Colonic mucosa (tissue), 4 donors: ENCODE measurements around the gene KRCC1. TPM values are rescaled to one million over a fixed set of nuclear protein-coding genes. Genes with fewer than 3 reads are reported as not detected.

ENCODE experiments used
- DNase-seq: peaks from one replicate; pipeline ENCODE4 v3.0.0-alpha.2; 2020
- H3K27ac ChIP-seq: fragments of 200-600 bp; one replicate; pipeline ENCODE4 v1.8.0; 2021
- H3K27me3 ChIP-seq: fragments of 200-600 bp; one replicate; pipeline ENCODE4 v1.8.0; 2021
- H3K36me3 ChIP-seq: fragments of 200-600 bp; one replicate; pipeline ENCODE4 v1.8.0; 2021
- H3K4me1 ChIP-seq: fragments of 200-600 bp; one replicate; pipeline ENCODE4 v1.8.0; 2021; ENCODE audit warnings: mild to moderate bottlenecking
- H3K4me3 ChIP-seq: fragments of 200-600 bp; one replicate; pipeline ENCODE4 v1.8.0; 2021
- H3K9ac ChIP-seq, 2 donors: one replicate each; pipeline ENCODE4 v1.7.0; 2013; ENCODE audit warnings: control low read depth in 2 of 2, low read depth in 2 of 2, low read length in 2 of 2
- H3K9me3 ChIP-seq: fragments of 200-600 bp; one replicate; pipeline ENCODE4 v1.8.0; 2021
- intact Hi-C: fragments of 100-400 bp; cut with DNase I; formaldehyde crosslinking; loops from one replicate; pipeline ENCODE4 v1.14.1; 2022
- total RNA-seq, 2 donors: library from RNA; stranded (reverse); fragmentation: NEBNext Ultra II Directional in 1 of 2; extraction: Animal tissue kit (Norgen Biotek cat#: 25700) in 1 of 2; gene quantifications; one replicate each; pipeline ENCODE4 v1.2.1, GENCODE V29; 2021
- TF ChIP-seq, protein P1 (sequence below): fragments of 200-600 bp; IDR thresholded peaks from one replicate; pipeline ENCODE4 v1.8.0; 2022; ENCODE audit warnings: antibody characterized with exemption, mild to moderate bottlenecking
- donor health status: healthy.
- donor health status: DM: no; HTN: no; CAD: no.
- donor health status: DM: no; HTN: no; CAD: no.

KRCC1 gene
- total RNA-seq, 2 donors from 2014 or later: 45.6 to 75.8 TPM

DNA sequence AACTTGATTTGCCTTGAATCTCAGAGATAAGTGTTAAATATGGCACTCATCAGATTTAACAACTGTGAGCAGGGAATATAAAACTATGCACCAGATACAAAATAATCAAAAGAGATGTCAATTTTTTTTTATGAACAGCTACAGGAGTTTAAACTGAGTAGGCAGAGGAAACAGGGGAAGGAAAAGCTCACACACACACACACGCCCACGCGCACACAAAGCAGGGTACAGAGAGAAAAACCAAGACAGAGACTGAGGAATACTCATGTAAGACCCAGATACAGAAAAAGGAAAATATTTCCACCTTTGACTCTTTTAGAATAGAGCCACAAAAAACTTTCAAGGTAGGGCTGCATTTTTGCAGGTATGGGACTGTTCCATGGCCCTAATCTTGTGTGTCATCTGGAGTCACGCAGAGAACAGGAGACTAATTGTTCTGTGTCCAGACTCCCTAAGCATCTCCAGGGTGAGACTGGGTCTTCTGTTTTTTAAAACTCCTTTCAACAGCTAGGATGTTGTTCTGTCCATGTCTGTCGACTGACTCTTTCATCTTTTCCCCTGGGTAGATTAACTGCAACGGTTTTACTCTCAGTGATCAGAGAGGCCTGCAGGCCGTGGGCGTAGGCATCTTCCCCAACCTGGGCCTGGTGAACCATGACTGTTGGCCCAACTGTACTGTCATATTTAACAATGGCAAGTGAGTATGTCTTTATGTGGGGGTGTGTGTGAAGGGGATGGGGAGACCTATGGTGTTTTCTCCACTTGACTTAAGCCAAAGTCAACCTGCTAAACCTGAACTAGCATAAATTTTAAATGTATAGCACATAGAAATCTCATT lies 35.1 kb upstream of the KRCC1 start:
- H3K9ac ChIP-seq: no peak overlapping the region
- no peak overlapping the region for H3K27ac ChIP-seq
- DNase-seq: no peak
- intact Hi-C loops: no loop called here
- no peaks in the 10 kb centered on the region for H3K27me3 ChIP-seq
- H3K9me3 ChIP-seq: no peaks in the 10 kb centered on the region
- TF ChIP-seq, protein P1, sequence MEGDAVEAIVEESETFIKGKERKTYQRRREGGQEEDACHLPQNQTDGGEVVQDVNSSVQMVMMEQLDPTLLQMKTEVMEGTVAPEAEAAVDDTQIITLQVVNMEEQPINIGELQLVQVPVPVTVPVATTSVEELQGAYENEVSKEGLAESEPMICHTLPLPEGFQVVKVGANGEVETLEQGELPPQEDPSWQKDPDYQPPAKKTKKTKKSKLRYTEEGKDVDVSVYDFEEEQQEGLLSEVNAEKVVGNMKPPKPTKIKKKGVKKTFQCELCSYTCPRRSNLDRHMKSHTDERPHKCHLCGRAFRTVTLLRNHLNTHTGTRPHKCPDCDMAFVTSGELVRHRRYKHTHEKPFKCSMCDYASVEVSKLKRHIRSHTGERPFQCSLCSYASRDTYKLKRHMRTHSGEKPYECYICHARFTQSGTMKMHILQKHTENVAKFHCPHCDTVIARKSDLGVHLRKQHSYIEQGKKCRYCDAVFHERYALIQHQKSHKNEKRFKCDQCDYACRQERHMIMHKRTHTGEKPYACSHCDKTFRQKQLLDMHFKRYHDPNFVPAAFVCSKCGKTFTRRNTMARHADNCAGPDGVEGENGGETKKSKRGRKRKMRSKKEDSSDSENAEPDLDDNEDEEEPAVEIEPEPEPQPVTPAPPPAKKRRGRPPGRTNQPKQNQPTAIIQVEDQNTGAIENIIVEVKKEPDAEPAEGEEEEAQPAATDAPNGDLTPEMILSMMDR: no peak
- H3K4me1 ChIP-seq: no peaks in the 10 kb centered on the region
- no peak overlapping the region for H3K4me3 ChIP-seq
- H3K36me3 ChIP-seq: no peaks in the 10 kb centered on the region

DNA sequence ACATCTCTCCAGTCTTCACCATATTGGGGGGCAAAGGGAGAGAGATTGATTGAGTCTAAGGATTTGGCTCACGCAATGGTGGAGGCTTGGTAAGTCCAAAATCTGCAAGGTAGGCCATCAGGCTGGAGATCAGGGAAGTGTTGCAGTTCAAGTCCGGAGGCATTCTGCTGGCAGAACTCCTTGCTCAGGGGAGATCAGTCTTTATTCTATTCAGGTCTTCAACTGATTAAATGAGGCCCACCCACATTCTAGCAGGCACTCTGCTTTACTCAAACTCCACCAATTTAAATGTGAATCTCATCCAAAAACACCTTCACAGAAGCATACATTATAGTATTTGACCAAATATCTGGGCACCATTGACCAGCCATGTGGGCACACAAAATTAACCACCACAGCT lies 33.4 kb upstream of the KRCC1 start:
- Histone ChIP-seq H3K27me3 (no peaks in the 10 kb centered on the region), H3K4me3 (no peak overlapping the region), H3K9ac (no peak overlapping the region), H3K36me3 (no peaks in the 10 kb centered on the region), H3K4me1 (no peaks in the 10 kb centered on the region), H3K27ac (no peak overlapping the region), H3K9me3 (no peaks in the 10 kb centered on the region)
- intact Hi-C loops: no loop called here
- DNase-seq: no peak
- TF ChIP-seq, protein P1: no peak

- Histone ChIP-seq H3K9ac (no peak overlapping the region), H3K4me1 (no peaks in the 10 kb centered on the region), H3K4me3 (no peak overlapping the region), H3K27me3 (no peaks in the 10 kb centered on the region), H3K9me3 (no peaks in the 10 kb centered on the region), H3K27ac (no peak overlapping the region), H3K36me3 (no peaks in the 10 kb centered on the region)
- intact Hi-C loops: no loop called here
- TF ChIP-seq, protein P1: no peak
- no peak for DNase-seq
Measured at GRCh38 chr2:88087763-88088162, 32.2 kb upstream of the KRCC1 start.

DNA sequence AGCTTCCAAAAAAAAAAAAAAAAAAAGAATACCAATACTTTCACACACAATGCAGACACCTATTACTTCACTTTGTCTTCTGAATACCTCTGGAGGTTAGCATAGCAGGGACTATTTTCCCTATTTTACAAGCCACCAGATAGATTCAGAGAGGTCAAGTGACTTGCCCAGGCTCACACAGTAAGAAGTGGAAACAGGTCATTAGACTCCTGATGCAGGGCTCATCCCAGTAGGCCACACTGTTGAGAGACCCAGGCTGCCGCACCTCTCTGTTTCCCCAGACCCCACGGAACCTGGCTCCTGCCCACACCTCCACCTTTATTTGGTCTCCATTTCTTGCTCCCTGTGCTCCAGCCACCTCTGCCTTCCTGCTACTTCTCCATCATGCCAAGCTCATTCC lies 31.5 kb upstream of the KRCC1 start:
- Histone ChIP-seq H3K9me3 (no peaks in the 10 kb centered on the region), H3K4me3 (no peak overlapping the region), H3K27me3 (no peaks in the 10 kb centered on the region), H3K9ac (no peak overlapping the region), H3K4me1 (no peaks in the 10 kb centered on the region), H3K27ac (no peak overlapping the region), H3K36me3 (no peaks in the 10 kb centered on the region)
- TF ChIP-seq, protein P1: no peak
- DNase-seq: no peak
- intact Hi-C loops: no loop called here

- Histone ChIP-seq H3K9me3 (no peaks in the 10 kb centered on the region), H3K36me3 (no peaks in the 10 kb centered on the region), H3K27ac (no peak overlapping the region), H3K27me3 (no peaks in the 10 kb centered on the region), H3K9ac (no peak overlapping the region), H3K4me3 (no peak overlapping the region), H3K4me1 (no peaks in the 10 kb centered on the region)
- TF ChIP-seq, protein P1: no peak
- intact Hi-C loops: no loop called here
- no peak for DNase-seq
Measured at GRCh38 chr2:88086401-88086800, 30.8 kb upstream of the KRCC1 start.
